Endodermal cell (in vitro differentiated cells): ENCODE measurements around the gene FUT4. TPM values are rescaled to one million over a fixed set of nuclear protein-coding genes. Genes with fewer than 3 reads are reported as not detected.

ENCODE experiments used
- DNase-seq: peaks from one replicate; pipeline ENCODE4 v3.0.0-alpha.2; 2017
- H3K27ac ChIP-seq: 2 replicates; pipeline ENCODE4 v1.5.1; 2013; ENCODE audit warnings: mild to moderate bottlenecking, low read depth, low read length, moderate library complexity
- H3K27me3 ChIP-seq: 2 replicates; pipeline ENCODE4 v1.6.1; 2013; ENCODE audit warnings: mild to moderate bottlenecking, low read length, moderate library complexity; ENCODE audit not compliant: insufficient read depth, control insufficient read depth, poor library complexity, severe bottlenecking
- H3K36me3 ChIP-seq: 2 replicates; pipeline ENCODE4 v1.7.0; 2013; ENCODE audit warnings: mild to moderate bottlenecking, low read length, moderate library complexity; ENCODE audit not compliant: control insufficient read depth, insufficient read depth
- H3K4me1 ChIP-seq: one replicate; pipeline ENCODE4 v1.7.0; 2013; ENCODE audit warnings: low read length; ENCODE audit not compliant: control insufficient read depth, insufficient read depth
- H3K4me3 ChIP-seq: 2 replicates; pipeline ENCODE4 v1.5.1; 2013; ENCODE audit warnings: mild to moderate bottlenecking, low read length, moderate library complexity
- H3K9ac ChIP-seq: 2 replicates; pipeline ENCODE4 v1.6.1; 2013; ENCODE audit warnings: mild to moderate bottlenecking, low read length, moderate library complexity; ENCODE audit not compliant: poor library complexity, severe bottlenecking; ENCODE audit errors: extremely low read depth
- H3K9me3 ChIP-seq: 2 replicates; pipeline ENCODE4 v1.6.1; 2013; ENCODE audit warnings: mild to moderate bottlenecking, low read length, moderate library complexity; ENCODE audit not compliant: control insufficient read depth
- H3K27ac Mint-ChIP-seq: 2 replicates; pipeline ENCODE4 v1.8.0; 2020; ENCODE audit warnings: mixed read lengths
- H3K27me3 Mint-ChIP-seq: 2 replicates; pipeline ENCODE4 v1.8.0; 2021; ENCODE audit warnings: mild to moderate bottlenecking, mixed read lengths; ENCODE audit not compliant: insufficient read depth
- H3K36me3 Mint-ChIP-seq: 2 replicates; pipeline ENCODE4 v1.8.0; 2020; ENCODE audit warnings: low read depth, mixed read lengths
- H3K4me1 Mint-ChIP-seq: 2 replicates; pipeline ENCODE4 v1.8.0; 2020; ENCODE audit warnings: mixed read lengths
- H3K4me3 Mint-ChIP-seq: 2 replicates; pipeline ENCODE4 v1.8.0; 2020; ENCODE audit warnings: mild to moderate bottlenecking, moderate library complexity, mixed read lengths
- H3K9me3 Mint-ChIP-seq: 2 replicates; pipeline ENCODE4 v1.8.0; 2020; ENCODE audit warnings: mild to moderate bottlenecking, mixed read lengths
- CTCF ChIP-seq: fragments of 200-600 bp; sonication (generic); conservative IDR thresholded peaks from 2 replicates; pipeline ENCODE4 v1.5.0; 2021; ENCODE audit warnings: antibody characterized with exemption, mild to moderate bottlenecking
- WGBS, 2 experiments: methylation state at CpG; one replicate each; pipeline versions ENCODE4 v1.1.5 to v1.1.7; 2013; ENCODE audit warnings: missing lambda C conversion rate in 2 of 2, mixed read lengths in 1 of 2; ENCODE audit not compliant: insufficient coverage in 1 of 2, insufficient read length in 1 of 2; 5-methylcytosine and 5-hydroxymethylcytosine counted together
- total RNA-seq, 2 donors: library from RNA; stranded (reverse); fragmentation: NEBNext Ultra II Directional in 1 of 2; extraction: Animal tissue kit (Norgen Biotek cat#: 25700) in 1 of 2; gene quantifications; 2 replicates in 1 of 2; 3 replicates in 1 of 2; pipeline ENCODE4 v1.2.1, GENCODE V29; 2021

FUT4 gene
- total RNA-seq, 2 donors from 2014 or later, result 2.8 to 5.4 TPM

GRCh38 chr11:94544646-94545263, 1.0 kb downstream of the FUT4 start:
- H3K4me1 Mint-ChIP-seq, result peaks cover 12% of the 10 kb centered on the region
- H3K27me3 ChIP-seq, result peaks cover 56% of the 10 kb centered on the region
- peak overlapping the region; percentile 70 for H3K4me3 Mint-ChIP-seq
- no peak overlapping the region for H3K27ac Mint-ChIP-seq
- no peaks in the 10 kb centered on the region for H3K36me3 Mint-ChIP-seq
- no peaks in the 10 kb centered on the region for H3K9me3 ChIP-seq
- 12 to 60% methylated on average over 2 to 59 of the region's 59 CpGs for WGBS, 2 experiments
- H3K9me3 Mint-ChIP-seq, result no peaks in the 10 kb centered on the region
- no peak overlapping the region for H3K27ac ChIP-seq
- H3K36me3 ChIP-seq, result no peaks in the 10 kb centered on the region
- peak; percentile 79 for DNase-seq
- peak overlapping the region; percentile 77 for H3K4me3 ChIP-seq
- no peaks in the 10 kb centered on the region for H3K4me1 ChIP-seq
- H3K27me3 Mint-ChIP-seq, result peaks cover 50% of the 10 kb centered on the region
- TF ChIP-seq CTCF, result peak; percentile 14
- peak overlapping the region; percentile 15 for H3K9ac ChIP-seq

GRCh38 chr11:94545264-94546161, 1.8 kb downstream of the FUT4 start:
- peaks cover 54% of the 10 kb centered on the region for H3K27me3 Mint-ChIP-seq
- H3K36me3 Mint-ChIP-seq, result no peaks in the 10 kb centered on the region
- H3K27ac Mint-ChIP-seq, result no peak overlapping the region
- H3K4me3 ChIP-seq, result peak overlapping the region; percentile 77
- no peak overlapping the region for H3K27ac ChIP-seq
- H3K4me1 ChIP-seq, result no peaks in the 10 kb centered on the region
- H3K36me3 ChIP-seq, result no peaks in the 10 kb centered on the region
- no peaks in the 10 kb centered on the region for H3K9me3 ChIP-seq
- peak; percentile 75 for DNase-seq
- H3K4me1 Mint-ChIP-seq, result peaks cover 12% of the 10 kb centered on the region
- peak overlapping the region; percentile 70 for H3K4me3 Mint-ChIP-seq
- H3K27me3 ChIP-seq, result peaks cover 52% of the 10 kb centered on the region
- 50 to 66% methylated on average over 33 to 54 of the region's 54 CpGs for WGBS, 2 experiments
- no peak overlapping the region for H3K9ac ChIP-seq
- TF ChIP-seq CTCF, result no peak
- no peaks in the 10 kb centered on the region for H3K9me3 Mint-ChIP-seq

- H3K27me3 Mint-ChIP-seq, result peaks cover 60% of the 10 kb centered on the region
- no peaks in the 10 kb centered on the region for H3K9me3 ChIP-seq
- peak overlapping the region; percentile 70 for H3K4me3 Mint-ChIP-seq
- no peak for TF ChIP-seq CTCF
- 50 to 79% methylated on average over 2 of the region's 2 CpGs for WGBS, 2 experiments
- H3K36me3 ChIP-seq, result no peaks in the 10 kb centered on the region
- peaks cover 12% of the 10 kb centered on the region for H3K4me1 Mint-ChIP-seq
- no peak overlapping the region for H3K27ac Mint-ChIP-seq
- peak overlapping the region; percentile 77 for H3K4me3 ChIP-seq
- H3K27ac ChIP-seq, result no peak overlapping the region
- H3K9ac ChIP-seq, result no peak overlapping the region
- no peaks in the 10 kb centered on the region for H3K36me3 Mint-ChIP-seq
- H3K9me3 Mint-ChIP-seq, result no peaks in the 10 kb centered on the region
- peaks cover 46% of the 10 kb centered on the region for H3K27me3 ChIP-seq
- peak; percentile 54 for DNase-seq
- no peaks in the 10 kb centered on the region for H3K4me1 ChIP-seq
These were observed 2.4 kb downstream of the FUT4 start for GRCh38 chr11:94546162-94546470.
